Measurements from ENCODE around the gene AUTS2.

Gene AUTS2

DNA sequence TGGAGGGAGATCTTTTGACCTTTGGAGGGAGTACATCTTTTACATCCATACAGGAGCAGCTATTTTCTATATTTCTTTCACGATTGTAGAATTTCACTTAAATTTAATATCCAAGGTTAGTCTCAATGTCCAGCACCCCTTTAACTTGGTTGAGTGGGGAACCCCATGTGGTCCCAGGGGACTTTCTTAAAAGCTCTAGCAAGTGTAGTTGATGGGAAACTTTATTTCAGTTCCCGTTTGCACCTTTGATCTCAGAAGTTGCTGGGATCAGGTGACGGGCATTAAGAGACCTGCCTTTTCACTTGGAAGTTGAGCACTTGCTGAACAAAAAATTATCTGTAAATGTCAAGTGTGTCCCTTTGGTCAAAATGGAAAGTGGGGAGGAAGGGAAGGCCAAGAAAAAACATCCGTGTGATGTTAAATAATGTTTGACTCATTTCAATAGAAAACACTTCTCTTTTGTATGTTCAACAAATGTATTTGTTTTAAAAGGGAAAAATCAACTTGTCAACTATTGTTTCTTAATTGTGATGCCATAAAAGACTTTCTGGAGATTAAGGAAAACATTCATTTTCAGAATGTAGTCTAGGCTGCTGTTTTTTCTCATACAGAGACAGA lies 1163.5 kb downstream of the AUTS2 start:
- no peak for DNase-seq

GRCh38 chr7:70762696-70763095 lies 1164.4 kb downstream of the AUTS2 start:
- no peak for DNase-seq

DNA sequence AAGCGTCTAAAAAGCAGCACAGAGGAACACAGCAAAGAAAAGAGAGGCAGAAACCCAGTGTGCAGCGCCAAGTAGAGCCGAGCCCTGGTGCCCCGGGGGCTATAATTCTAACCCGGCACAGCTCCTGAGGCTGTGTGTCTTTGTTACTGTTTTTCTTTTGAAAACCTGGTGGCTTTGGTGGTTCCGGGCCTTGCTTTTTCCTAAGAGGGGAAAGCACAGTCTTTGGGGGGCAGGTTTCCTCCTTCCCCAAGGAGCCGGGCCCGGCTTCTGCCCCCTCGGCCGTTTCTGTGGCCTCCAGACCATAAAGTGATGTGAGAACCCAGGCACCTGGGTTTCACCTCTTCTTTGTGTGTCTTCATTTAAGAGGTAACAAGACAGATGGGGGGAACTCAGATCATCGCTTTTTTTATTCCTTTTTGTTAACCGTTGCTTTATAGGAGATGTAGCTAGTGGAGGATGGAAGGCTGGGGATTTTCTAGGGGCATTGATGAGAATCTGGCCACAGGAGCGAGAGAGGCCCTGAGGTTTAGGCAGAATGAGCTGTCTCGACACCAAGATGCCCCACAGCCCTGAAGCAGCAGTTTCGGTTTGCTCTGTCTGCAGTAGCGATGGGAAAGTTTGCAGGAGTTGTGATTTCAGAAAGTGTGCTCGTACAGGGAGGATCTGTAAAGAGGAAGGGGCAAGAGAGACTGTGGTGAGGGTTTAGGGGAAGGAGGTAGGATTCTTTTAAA lies 1165.9 kb downstream of the AUTS2 start:
- no peak for DNase-seq

- no peak for DNase-seq
These were observed 1166.5 kb downstream of the AUTS2 start for GRCh38 chr7:70764701-70765208.

GRCh38 chr7:70765651-70766050 lies 1167.4 kb downstream of the AUTS2 start:
- no peak for DNase-seq

DNA sequence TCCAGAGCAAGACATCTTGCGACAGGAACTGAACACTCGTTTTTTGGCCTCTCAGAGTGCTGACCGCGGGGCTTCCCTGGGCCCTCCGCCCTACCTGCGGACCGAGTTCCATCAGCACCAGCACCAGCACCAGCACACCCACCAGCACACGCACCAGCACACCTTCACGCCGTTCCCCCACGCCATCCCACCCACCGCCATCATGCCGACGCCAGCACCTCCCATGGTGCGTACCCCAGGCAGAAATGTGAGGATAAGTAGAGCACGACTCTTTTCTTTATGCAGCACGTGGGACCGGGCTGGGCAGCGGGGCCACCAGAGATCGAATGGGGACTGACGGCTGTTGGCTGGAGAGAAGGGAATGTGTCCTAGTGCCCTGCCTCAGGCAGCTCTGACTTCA lies 1167.8 kb downstream of the AUTS2 start:
- DNase-seq: no peak

DNA sequence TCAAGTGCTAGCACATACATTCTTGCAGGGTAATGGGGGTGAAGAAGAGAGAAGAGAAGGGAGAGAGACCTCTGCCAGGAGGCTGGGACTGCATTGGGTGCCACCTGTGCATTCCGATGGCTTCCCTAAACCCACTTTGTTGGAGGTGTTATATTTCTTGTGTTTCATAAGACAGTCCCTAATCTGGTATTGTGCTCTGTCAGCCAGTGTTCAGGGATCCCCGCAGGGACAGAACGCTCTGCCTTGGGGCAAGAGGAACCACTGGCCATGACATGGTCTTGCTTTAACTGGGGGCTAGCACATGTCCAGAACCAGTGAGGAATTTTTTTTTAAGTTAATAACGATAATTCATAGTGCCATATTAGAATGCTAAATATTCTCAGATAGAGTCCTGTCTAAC lies 1168.4 kb downstream of the AUTS2 start:
- DNase-seq: no peak

GRCh38 chr7:70770154-70770553 lies 1171.9 kb downstream of the AUTS2 start:
- no peak for DNase-seq

DNA sequence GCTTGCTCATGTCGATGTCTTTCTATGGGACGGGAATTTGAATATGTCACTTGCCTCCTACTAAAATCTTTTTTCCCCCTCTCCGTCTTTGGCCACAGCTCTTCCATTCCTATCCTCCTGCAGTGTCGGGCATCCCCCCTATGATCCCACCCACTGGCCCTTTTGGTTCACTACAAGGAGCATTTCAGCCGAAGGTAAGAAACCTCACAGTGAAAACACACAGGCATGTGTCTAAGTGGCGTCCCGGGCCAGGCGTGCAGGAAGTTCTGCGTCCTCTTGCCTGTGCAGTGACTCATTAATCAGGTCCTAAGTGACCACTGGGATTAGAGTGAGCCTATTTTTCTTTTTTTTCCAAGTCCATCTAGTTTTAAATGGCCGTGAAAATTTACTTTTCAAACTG lies 1173.2 kb downstream of the AUTS2 start:
- DNase-seq: no peak

- DNase-seq: no peak
These were observed 1174.6 kb downstream of the AUTS2 start for GRCh38 chr7:70772891-70773290.

DNA sequence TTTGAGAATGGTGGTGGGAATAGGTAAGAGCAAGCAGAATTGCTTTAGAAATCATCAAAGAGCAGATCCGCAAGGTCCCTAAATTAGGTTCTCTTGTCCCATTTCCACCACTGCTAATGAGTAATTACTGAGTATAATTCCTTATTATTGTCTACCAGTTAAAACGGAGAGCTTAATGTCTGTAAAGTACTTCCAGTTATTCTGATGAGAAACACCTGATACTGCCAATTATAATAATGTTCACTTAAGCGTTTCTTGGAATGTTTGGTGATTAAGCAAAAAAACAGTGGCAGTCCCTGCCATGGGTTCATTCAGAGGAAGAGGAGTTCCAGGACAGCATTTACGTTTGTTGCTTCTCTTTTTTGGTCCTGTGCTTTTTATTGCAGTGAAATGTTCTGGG lies 1175.1 kb downstream of the AUTS2 start:
- DNase-seq: no peak

DNA sequence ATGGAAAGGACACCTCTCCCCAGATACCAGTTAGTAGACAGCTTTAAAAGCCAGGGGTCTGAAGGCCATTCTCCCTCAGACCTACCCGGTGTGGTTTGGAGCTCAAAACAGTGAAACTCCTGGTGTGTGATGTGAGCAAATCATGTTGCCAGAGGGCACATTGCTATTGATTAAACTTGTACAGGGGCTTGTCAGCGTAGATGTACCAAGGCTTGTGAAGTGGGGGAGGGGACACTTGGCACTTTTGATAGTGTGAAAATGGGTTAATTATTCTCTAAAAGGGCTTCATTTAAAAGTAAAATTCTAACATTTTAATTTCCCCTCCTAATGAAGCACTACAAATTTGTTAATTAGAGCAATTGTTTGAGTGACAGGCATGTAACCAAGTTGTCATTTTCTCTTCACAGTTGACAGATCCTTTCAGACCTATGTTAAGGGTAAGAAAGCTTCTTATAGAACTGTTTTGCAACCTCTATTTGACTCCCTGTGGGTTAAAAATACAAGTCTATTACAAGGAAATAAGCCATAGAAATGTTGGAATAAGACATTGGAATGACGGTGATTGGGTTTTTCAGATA lies 1176.8 kb downstream of the AUTS2 start:
- DNase-seq: no peak

GRCh38 chr7:70775570-70776156 lies 1177.4 kb downstream of the AUTS2 start:
- DNase-seq: no peak

GRCh38 chr7:70776627-70777101 lies 1178.4 kb downstream of the AUTS2 start:
- DNase-seq: no peak

- DNase-seq: no peak
These were observed 1179.0 kb downstream of the AUTS2 start for GRCh38 chr7:70777251-70777650.

GRCh38 chr7:70778585-70778984 lies 1180.3 kb downstream of the AUTS2 start:
- DNase-seq: no peak

DNA sequence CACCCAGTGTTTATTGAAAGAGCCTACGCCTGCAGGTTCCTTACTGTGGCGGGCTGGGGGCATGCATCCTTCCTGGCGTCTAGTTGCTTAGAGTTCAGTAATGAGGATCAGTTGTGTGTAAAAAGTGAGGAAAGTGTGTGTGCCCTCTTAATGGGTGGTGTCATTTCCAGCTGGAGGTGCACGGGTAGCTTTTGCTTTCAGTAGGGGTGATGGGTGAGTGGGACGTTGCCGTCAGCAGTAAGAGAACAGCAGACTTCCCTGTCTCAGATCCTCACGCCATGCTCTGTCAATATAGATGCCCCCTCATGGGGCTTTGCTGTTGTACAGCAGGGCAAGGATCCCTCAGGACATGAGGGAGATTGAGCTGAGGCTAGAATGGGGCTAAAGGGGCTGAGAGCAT lies 1181.0 kb downstream of the AUTS2 start:
- no peak for DNase-seq

GRCh38 chr7:70781922-70782311 lies 1183.6 kb downstream of the AUTS2 start:
- no peak for DNase-seq

GRCh38 chr7:70782796-70783195 lies 1184.5 kb downstream of the AUTS2 start:
- no peak for DNase-seq

DNA sequence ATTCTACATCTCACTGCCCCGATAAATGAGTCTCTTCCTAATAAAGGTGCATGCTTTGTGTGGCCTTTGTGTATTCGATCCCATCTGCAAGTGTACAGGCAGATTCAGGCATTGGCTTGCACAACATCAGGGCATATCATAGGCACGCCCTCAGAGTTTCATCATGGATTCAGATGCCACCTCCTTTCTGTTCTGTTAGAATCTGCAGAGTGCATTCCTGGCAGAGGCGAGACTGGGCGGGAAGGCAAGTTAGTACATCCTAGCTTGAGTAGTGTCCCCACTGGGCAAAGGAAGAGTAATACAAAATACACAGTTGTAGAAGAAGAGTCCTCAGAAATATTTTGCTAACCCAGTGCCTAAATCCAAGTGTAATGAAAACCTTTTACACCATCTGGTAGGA lies 1187.2 kb downstream of the AUTS2 start:
- no peak for DNase-seq

GRCh38 chr7:70786076-70786475 lies 1187.8 kb downstream of the AUTS2 start:
- no peak for DNase-seq

- no peak for DNase-seq
These were observed 1189.0 kb downstream of the AUTS2 start for GRCh38 chr7:70787286-70787685.

DNA sequence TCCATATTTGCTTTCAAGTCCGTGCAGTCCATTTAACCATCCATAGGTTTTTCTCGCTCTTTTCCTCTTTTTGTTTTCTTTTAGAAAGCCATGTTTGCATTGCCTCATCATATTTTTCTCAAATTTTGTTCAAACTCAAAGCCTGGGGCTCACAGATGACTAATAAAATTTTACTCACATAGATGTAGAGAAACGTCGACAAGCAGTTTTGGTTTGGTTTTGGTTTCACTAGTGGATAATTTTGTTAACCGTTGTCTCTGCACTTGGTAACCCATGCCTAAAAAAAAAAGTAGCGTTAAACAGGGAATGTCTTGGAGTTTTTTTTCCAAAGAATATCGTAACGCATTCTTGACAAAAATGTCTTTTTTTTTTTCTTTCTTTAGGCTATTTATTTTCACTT lies 1189.5 kb downstream of the AUTS2 start:
- DNase-seq: no peak

DNA sequence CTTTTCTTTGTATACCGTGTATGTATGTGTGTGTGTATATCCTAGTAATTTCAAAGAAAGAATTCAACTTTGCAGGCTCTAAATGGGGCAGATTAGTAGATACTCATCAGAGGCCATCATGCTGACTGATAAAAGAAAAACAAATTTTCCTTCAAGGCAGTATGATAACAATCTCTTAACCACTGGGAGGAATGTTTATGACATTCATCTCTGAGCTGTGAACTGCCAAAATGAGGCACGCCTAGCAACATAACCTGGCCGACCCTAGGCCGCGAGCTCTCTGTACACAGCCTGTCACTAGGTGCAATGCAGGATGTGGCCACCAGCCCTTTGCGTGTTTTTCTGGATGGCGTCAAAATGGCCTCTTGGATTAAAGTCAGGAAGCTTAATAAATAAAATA lies 1190.0 kb downstream of the AUTS2 start:
- DNase-seq: no peak

Measured in inflammatory macrophage treated with lipopolysaccharide for 1 hour (primary cell).